ENCODE measurements around the gene GSAP.

DNA sequence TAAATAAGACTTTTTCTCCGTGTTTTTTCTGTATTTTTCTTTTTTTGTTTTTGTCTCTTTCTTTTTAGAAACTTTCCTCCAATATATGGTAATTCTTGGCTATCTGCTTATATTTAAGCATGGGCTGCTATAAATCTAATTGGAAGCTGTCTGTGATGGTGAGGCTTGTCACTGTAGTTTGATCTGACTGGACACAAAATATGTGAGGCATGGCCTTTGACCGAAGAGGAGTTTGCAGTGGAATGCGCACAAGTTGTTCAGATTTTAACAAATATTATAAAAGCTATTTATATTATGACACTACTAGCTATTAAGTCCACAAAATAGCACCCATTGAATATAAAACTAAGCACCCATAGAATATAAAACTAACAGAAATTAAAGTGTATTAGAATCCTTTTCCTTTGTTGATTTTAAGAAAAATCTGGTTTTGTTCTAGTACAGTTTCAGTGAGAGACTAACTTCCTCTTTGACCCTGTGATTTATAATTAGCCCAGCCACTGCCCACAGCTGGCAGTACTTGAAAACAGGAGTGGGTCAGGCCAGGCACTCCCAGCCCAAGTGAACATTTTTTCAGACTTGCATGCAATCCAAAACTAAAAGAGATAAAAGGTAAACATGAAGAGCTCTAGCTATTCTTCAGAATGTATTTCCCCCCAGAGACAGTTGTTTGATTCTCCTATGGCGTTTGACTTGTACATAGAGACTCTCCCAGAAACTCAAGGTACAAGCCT, 146.6 kb downstream of the GSAP start:
- TF ChIP-seq POLR2A (IDR thresholded peaks at IDR 0.05; ENCODE audit: low read length) (no peak), GATA1 (IDR thresholded peaks at IDR 0.05; ENCODE audit: low read depth, low read length) (no peak)
